Liver (tissue), 9 donors: ENCODE measurements around the gene CPT1B. TPM values are rescaled to one million over a fixed set of nuclear protein-coding genes. Genes with fewer than 3 reads are reported as not detected.

Experiments
- DNase-seq: peaks from one replicate; pipeline ENCODE4 v3.0.0-alpha.2; 2017; ENCODE audit warnings: low spot score
- H3K27ac ChIP-seq, 2 donors: one replicate each; pipeline ENCODE4 v1.7.0; 2013; ENCODE audit warnings: inconsistent platforms in 2 of 2, low read length in 2 of 2, control low read depth in 1 of 2, low read depth in 1 of 2, mild to moderate bottlenecking in 1 of 2
- H3K27me3 ChIP-seq, 4 donors: one replicate each; pipeline versions ENCODE4 v1.6.1 to v1.7.0; 2013; ENCODE audit warnings: low read length in 3 of 4, inconsistent platforms in 1 of 4, mild to moderate bottlenecking in 1 of 4, moderate library complexity in 1 of 4; ENCODE audit not compliant: control insufficient read depth in 4 of 4, insufficient read depth in 4 of 4
- H3K36me3 ChIP-seq, 4 donors: one replicate each; pipeline versions ENCODE4 v1.6.1 to v1.7.0; 2013; ENCODE audit warnings: low read length in 3 of 4, mild to moderate bottlenecking in 3 of 4, low read depth in 1 of 4, moderate library complexity in 1 of 4; ENCODE audit not compliant: control insufficient read depth in 4 of 4, insufficient read depth in 3 of 4
- H3K4me1 ChIP-seq, 4 donors: one replicate each; pipeline versions ENCODE4 v1.6.1 to v1.7.0; 2013; ENCODE audit warnings: low read length in 3 of 4, mild to moderate bottlenecking in 3 of 4, moderate library complexity in 1 of 4; ENCODE audit not compliant: control insufficient read depth in 4 of 4, insufficient read depth in 4 of 4
- H3K4me3 ChIP-seq, 3 donors: one replicate each; pipeline versions ENCODE4 v1.6.1 to v1.7.0; 2013; ENCODE audit warnings: low read length in 3 of 3, control low read depth in 1 of 3, low read depth in 1 of 3, mild to moderate bottlenecking in 1 of 3
- H3K9ac ChIP-seq, 2 donors: one replicate each; pipeline ENCODE4 v1.7.0; 2013; ENCODE audit warnings: low read length in 2 of 2, mild to moderate bottlenecking in 2 of 2, moderate library complexity in 2 of 2, control low read depth in 1 of 2, low read depth in 1 of 2
- H3K9me3 ChIP-seq, 4 donors: one replicate each; pipeline versions ENCODE4 v1.6.1 to v1.7.0; 2013; ENCODE audit warnings: low read length in 3 of 4; ENCODE audit not compliant: control insufficient read depth in 4 of 4
- EGR1 ChIP-seq, 2 donors: IDR thresholded peaks; 2 replicates each; pipeline ENCODE4 v1.6.1; 2016 to 2018; ENCODE audit warnings: antibody characterized with exemption in 2 of 2, low read depth in 2 of 2
- FOXA1 ChIP-seq: IDR thresholded peaks from 2 replicates; pipeline ENCODE4 v1.6.1; 2016; ENCODE audit warnings: antibody characterized with exemption
- FOXA2 ChIP-seq: IDR thresholded peaks from 2 replicates; pipeline ENCODE4 v1.6.1; 2016; ENCODE audit warnings: antibody characterized with exemption
- GABPA ChIP-seq, 2 donors: IDR thresholded peaks in 1 of 2; conservative IDR thresholded peaks in 1 of 2; 2 replicates each; pipeline ENCODE4 v1.6.1; 2016; ENCODE audit warnings: antibody characterized with exemption in 2 of 2, mild to moderate bottlenecking in 1 of 2, moderate library complexity in 1 of 2
- HNF4A ChIP-seq, 2 donors: conservative IDR thresholded peaks; 2 replicates each; pipeline ENCODE4 v1.6.1; 2016; ENCODE audit warnings: antibody characterized with exemption in 2 of 2, mild to moderate bottlenecking in 2 of 2
- HNF4G ChIP-seq: IDR thresholded peaks from 2 replicates; pipeline ENCODE4 v1.6.1; 2016; ENCODE audit warnings: antibody characterized with exemption
- JUND ChIP-seq, 2 donors: IDR thresholded peaks; 2 replicates each; pipeline ENCODE4 v1.6.1; 2016; ENCODE audit warnings: antibody characterized with exemption in 2 of 2
- NR2F2 ChIP-seq: IDR thresholded peaks from 2 replicates; pipeline ENCODE4 v1.6.1; 2016; ENCODE audit warnings: antibody characterized with exemption
- RAD21 ChIP-seq, 2 donors: IDR thresholded peaks; 2 replicates each; pipeline ENCODE4 v1.6.1; 2016; ENCODE audit warnings: antibody characterized with exemption in 2 of 2, mild to moderate bottlenecking in 2 of 2
- RXRA ChIP-seq, 2 donors: IDR thresholded peaks; 2 replicates each; pipeline ENCODE4 v1.6.1; 2017 to 2018; ENCODE audit warnings: antibody characterized with exemption in 2 of 2, mild to moderate bottlenecking in 1 of 2
- SP1 ChIP-seq: IDR thresholded peaks from 2 replicates; pipeline ENCODE4 v1.6.1; 2018; ENCODE audit warnings: antibody characterized with exemption, mild to moderate bottlenecking
- TAF1 ChIP-seq: conservative IDR thresholded peaks from 2 replicates; pipeline ENCODE4 v1.6.1; 2016; ENCODE audit warnings: antibody characterized with exemption, mild to moderate bottlenecking
- YY1 ChIP-seq: IDR thresholded peaks from 2 replicates; pipeline ENCODE4 v1.6.1; 2016; ENCODE audit warnings: antibody characterized with exemption, mild to moderate bottlenecking
- WGBS: extraction: QIAGEN DNeasy Blood & Tissue Kit; methylation state at CpG from one replicate; pipeline ENCODE4 v1.1.7; 2013; 5-methylcytosine and 5-hydroxymethylcytosine counted together
- polyA plus RNA-seq, 2 donors: library from polyadenylated mRNA; stranded (reverse) in 1 of 2; unstranded in 1 of 2; fragments of 200-250 nt in 1 of 2; fragments of >200 nt in 1 of 2; fragmentation: Nextera tagmentation in 1 of 2; extraction: Ambion mirVana in 1 of 2; gene quantifications; one replicate each; pipeline versions ENCODE4 v1.2.1 to v1.2.3, GENCODE V29; 2013 to 2015
- total RNA-seq, 2 donors: library from RNA; depleted of rRNA; stranded (reverse); fragments of >200 nt; gene quantifications; one replicate each; pipeline ENCODE4 v1.2.3, GENCODE V29; 2014
- TF ChIP-seq, protein P1 (sequence below): IDR thresholded peaks from 2 replicates; pipeline ENCODE4 v1.6.1; 2016; ENCODE audit warnings: antibody characterized with exemption
- TF ChIP-seq, protein P2 (sequence below): fragments of 150-350 bp; IDR thresholded peaks from 2 replicates; pipeline ENCODE4 v1.5.1; 2017; ENCODE audit warnings: improper control_type of control experiment, low read depth, low read length; ENCODE audit not compliant: missing input control
- TF ChIP-seq, protein P3 (sequence below): IDR thresholded peaks from 2 replicates; pipeline ENCODE4 v1.6.1; 2016; ENCODE audit warnings: antibody characterized with exemption
- TF ChIP-seq, protein P4 (sequence below): IDR thresholded peaks from 2 replicates; pipeline ENCODE4 v1.6.1; 2016; ENCODE audit warnings: antibody characterized with exemption
- TF ChIP-seq, protein P5 (sequence below): IDR thresholded peaks from 2 replicates; pipeline ENCODE4 v1.6.1; 2016; ENCODE audit warnings: antibody characterized with exemption, mild to moderate bottlenecking
- donor health status: healthy.
- donor health status: healthy.
- donor health status: healthy.
- donor health status: healthy.
- donor health status: healthy.

The CPT1B gene
- total and polyA plus RNA-seq, 4 donors: 3.0 to 13.6 (median 4.9) TPM

DNA sequence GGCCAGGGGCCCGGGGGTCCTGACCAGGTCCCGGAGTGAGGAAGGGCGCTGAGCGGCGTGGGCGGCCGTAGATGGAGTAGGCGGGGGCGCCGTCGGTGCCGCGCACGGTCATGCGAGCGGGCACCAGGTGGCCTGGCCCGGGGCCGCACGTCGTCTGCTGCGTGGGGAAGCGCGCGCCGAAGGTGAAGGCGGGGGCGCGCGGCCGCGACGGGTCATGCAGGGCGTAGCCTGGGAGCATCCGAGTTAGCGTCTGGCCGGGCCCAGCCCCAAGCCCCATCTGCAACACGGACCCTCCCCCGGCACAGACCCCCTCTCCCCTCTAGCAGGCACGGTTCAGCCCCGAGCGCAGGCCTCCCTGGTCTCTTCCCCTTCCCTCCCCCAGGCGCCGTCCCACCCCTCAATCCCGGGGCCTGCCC, 46.7 kb downstream of the CPT1B start:
- Histone ChIP-seq H3K4me3 (peak overlapping the region; percentile 62 to 93 (median 90)), H3K27me3 (no peaks in the 10 kb centered on the region), H3K36me3 (no peaks in the 10 kb centered on the region), H3K27ac (peak overlapping the region; percentile 92 to 98), H3K4me1 (peaks cover 4 to 39% (median 19%) of the 10 kb centered on the region in 4 donors), H3K9me3 (no peaks in the 10 kb centered on the region), H3K9ac (peak overlapping the region; percentile 47 to 71)
- DNase-seq: no peak
- WGBS: under 1% methylated on average over 44 of the region's 44 CpGs
- TF ChIP-seq GABPA (IDR thresholded peaks at IDR 0.05 in 1 of 2, conservative IDR thresholded peaks at IDR 0.05 in 1 of 2) (no peak), EGR1 (IDR thresholded peaks at IDR 0.05; ENCODE audit: low read depth in 2 of 2) (peak in 1 of 2 donors; percentile 53)
- TF ChIP-seq, protein P1, sequence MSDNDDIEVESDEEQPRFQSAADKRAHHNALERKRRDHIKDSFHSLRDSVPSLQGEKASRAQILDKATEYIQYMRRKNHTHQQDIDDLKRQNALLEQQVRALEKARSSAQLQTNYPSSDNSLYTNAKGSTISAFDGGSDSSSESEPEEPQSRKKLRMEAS: no peak

DNA sequence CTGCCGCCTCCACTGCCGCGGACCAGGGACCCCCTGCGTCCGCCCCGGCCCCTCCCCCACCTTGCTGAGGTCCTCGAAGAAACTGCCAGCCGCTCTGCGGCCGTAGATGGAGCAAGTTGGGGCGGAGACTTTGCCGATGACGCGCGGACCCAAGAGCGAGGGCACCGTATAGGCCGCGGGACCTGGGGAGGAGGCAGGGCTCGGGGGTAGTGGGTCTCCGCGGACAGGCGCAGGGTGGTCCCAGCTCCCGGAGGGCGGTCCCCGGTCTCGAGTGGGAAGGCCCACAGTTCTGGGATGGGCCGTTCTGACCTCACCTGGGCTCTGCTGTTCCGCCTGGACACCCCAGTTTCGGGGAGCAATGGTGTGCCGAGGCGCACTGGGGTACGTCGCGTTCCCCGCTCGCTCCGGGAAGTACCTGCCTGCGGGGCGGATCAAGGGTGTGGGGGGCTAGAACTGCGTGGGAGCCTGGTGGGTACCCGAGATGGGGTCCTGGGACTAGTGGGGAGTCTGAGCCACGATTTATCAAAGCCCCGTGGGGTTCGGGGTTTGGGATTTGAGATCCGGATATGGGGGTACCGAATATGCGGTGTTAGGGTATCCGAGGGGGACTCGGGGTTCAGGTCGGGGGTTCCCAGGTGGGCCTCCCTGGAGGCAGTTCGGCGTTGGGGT, 47.2 kb downstream of the CPT1B start:
- Histone ChIP-seq H3K9me3 (no peaks in the 10 kb centered on the region), H3K4me1 (peaks cover 4 to 41% (median 23%) of the 10 kb centered on the region in 4 donors), H3K36me3 (no peaks in the 10 kb centered on the region), H3K27me3 (no peaks in the 10 kb centered on the region), H3K9ac (peak overlapping the region; percentile 47 to 71), H3K27ac (peak overlapping the region; percentile 92 to 98), H3K4me3 (peak overlapping the region; percentile 62 to 93 (median 90))
- peak; percentile 71 for DNase-seq
- TF ChIP-seq FOXA1 (no peak), FOXA2 (no peak), TAF1 (peak; percentile 65), JUND (IDR thresholded peaks at IDR 0.05) (peak in 1 of 2 donors; percentile 13), HNF4A (conservative IDR thresholded peaks at IDR 0.05) (peak in 1 of 2 donors; percentile 10), SP1 (no peak), EGR1 (IDR thresholded peaks at IDR 0.05; ENCODE audit: low read depth in 2 of 2) (peak in 1 of 2 donors; percentile 7), RXRA (IDR thresholded peaks at IDR 0.05) (peak in 1 of 2 donors; percentile 5), YY1 (no peak), NR2F2 (no peak), HNF4G (peak; percentile 19), RAD21 (IDR thresholded peaks at IDR 0.05) (no peak), GABPA (IDR thresholded peaks at IDR 0.05 in 1 of 2, conservative IDR thresholded peaks at IDR 0.05 in 1 of 2) (no peak)
- TF ChIP-seq, protein P2, sequence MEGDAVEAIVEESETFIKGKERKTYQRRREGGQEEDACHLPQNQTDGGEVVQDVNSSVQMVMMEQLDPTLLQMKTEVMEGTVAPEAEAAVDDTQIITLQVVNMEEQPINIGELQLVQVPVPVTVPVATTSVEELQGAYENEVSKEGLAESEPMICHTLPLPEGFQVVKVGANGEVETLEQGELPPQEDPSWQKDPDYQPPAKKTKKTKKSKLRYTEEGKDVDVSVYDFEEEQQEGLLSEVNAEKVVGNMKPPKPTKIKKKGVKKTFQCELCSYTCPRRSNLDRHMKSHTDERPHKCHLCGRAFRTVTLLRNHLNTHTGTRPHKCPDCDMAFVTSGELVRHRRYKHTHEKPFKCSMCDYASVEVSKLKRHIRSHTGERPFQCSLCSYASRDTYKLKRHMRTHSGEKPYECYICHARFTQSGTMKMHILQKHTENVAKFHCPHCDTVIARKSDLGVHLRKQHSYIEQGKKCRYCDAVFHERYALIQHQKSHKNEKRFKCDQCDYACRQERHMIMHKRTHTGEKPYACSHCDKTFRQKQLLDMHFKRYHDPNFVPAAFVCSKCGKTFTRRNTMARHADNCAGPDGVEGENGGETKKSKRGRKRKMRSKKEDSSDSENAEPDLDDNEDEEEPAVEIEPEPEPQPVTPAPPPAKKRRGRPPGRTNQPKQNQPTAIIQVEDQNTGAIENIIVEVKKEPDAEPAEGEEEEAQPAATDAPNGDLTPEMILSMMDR: no peak
- TF ChIP-seq, protein P3, sequence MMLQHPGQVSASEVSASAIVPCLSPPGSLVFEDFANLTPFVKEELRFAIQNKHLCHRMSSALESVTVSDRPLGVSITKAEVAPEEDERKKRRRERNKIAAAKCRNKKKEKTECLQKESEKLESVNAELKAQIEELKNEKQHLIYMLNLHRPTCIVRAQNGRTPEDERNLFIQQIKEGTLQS: no peak
- TF ChIP-seq, protein P1: no peak
- TF ChIP-seq, protein P4, sequence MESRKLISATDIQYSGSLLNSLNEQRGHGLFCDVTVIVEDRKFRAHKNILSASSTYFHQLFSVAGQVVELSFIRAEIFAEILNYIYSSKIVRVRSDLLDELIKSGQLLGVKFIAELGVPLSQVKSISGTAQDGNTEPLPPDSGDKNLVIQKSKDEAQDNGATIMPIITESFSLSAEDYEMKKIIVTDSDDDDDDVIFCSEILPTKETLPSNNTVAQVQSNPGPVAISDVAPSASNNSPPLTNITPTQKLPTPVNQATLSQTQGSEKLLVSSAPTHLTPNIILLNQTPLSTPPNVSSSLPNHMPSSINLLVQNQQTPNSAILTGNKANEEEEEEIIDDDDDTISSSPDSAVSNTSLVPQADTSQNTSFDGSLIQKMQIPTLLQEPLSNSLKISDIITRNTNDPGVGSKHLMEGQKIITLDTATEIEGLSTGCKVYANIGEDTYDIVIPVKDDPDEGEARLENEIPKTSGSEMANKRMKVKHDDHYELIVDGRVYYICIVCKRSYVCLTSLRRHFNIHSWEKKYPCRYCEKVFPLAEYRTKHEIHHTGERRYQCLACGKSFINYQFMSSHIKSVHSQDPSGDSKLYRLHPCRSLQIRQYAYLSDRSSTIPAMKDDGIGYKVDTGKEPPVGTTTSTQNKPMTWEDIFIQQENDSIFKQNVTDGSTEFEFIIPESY: no peak
- TF ChIP-seq, protein P5, sequence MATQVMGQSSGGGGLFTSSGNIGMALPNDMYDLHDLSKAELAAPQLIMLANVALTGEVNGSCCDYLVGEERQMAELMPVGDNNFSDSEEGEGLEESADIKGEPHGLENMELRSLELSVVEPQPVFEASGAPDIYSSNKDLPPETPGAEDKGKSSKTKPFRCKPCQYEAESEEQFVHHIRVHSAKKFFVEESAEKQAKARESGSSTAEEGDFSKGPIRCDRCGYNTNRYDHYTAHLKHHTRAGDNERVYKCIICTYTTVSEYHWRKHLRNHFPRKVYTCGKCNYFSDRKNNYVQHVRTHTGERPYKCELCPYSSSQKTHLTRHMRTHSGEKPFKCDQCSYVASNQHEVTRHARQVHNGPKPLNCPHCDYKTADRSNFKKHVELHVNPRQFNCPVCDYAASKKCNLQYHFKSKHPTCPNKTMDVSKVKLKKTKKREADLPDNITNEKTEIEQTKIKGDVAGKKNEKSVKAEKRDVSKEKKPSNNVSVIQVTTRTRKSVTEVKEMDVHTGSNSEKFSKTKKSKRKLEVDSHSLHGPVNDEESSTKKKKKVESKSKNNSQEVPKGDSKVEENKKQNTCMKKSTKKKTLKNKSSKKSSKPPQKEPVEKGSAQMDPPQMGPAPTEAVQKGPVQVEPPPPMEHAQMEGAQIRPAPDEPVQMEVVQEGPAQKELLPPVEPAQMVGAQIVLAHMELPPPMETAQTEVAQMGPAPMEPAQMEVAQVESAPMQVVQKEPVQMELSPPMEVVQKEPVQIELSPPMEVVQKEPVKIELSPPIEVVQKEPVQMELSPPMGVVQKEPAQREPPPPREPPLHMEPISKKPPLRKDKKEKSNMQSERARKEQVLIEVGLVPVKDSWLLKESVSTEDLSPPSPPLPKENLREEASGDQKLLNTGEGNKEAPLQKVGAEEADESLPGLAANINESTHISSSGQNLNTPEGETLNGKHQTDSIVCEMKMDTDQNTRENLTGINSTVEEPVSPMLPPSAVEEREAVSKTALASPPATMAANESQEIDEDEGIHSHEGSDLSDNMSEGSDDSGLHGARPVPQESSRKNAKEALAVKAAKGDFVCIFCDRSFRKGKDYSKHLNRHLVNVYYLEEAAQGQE: peak; percentile 70
- WGBS: 1% methylated on average over 53 of the region's 53 CpGs
